Activated T-helper 2 cell treated with anti-CD3 and anti-CD28 coated beads, Interferon-gamma antibody, Interleukin-2, Interleukin-4, amounts not matched to agents 10 μg/mL and 5 μg/mL and 100 μg/mL, durations not matched to agents 14 hours and 24 hours and 36 hours (primary cell): Measurements from ENCODE around the gene TXNDC2. TPM values are rescaled to one million over a fixed set of nuclear protein-coding genes. Genes with fewer than 3 reads are reported as not detected.
"Not testable (repeated sequence)": the region's sequence is repeated elsewhere in the genome, so short reads cannot be mapped to it uniquely, and the experiment has no call there.

Experiments
- DNase-seq: peaks from one replicate; pipeline ENCODE4 v3.0.0; 2021; ENCODE audit warnings: low spot score
- H3K27ac Mint-ChIP-seq: one replicate; pipeline ENCODE4 v1.8.0; 2021; ENCODE audit warnings: mixed read lengths
- H3K27me3 Mint-ChIP-seq: one replicate; pipeline ENCODE4 v1.8.0; 2021; ENCODE audit warnings: low read depth, mixed read lengths
- H3K36me3 Mint-ChIP-seq: one replicate; pipeline ENCODE4 v1.8.0; 2021; ENCODE audit warnings: low read depth, mixed read lengths
- H3K4me1 Mint-ChIP-seq: one replicate; pipeline ENCODE4 v1.8.0; 2021; ENCODE audit warnings: low read depth, mixed read lengths
- H3K4me3 Mint-ChIP-seq: one replicate; pipeline ENCODE4 v1.8.0; 2021; ENCODE audit warnings: low read depth, mild to moderate bottlenecking, moderate library complexity, mixed read lengths
- H3K9me3 Mint-ChIP-seq: one replicate; pipeline ENCODE4 v1.8.0; 2021; ENCODE audit warnings: mixed read lengths
- intact Hi-C: fragments of 100-400 bp; cut with micrococcal nuclease; formaldehyde crosslinking; loops from one replicate; pipeline ENCODE4 v1.15.1; 2023
- total RNA-seq: library from RNA; stranded (reverse); gene quantifications from 2 replicates; pipeline ENCODE4 v1.2.3, GENCODE V29; 2022

TXNDC2 gene
- total RNA-seq, 1 donor from 2014 or later = 0.39 TPM

- Mint-ChIP-seq H3K27me3 (no peaks in the 10 kb centered on the region), H3K4me3 (peak overlapping the region; percentile 9), H3K9me3 (no peaks in the 10 kb centered on the region), H3K36me3 (no peaks in the 10 kb centered on the region), H3K4me1 (peaks cover 25% of the 10 kb centered on the region), H3K27ac (peak overlapping the region; percentile 81)
- intact Hi-C loops = loop anchor here (1.0 to 10.0 kb wide), 4 partner anchors 15 to 648 kb away; partner anchors contain the start of gene NAPG
- peak; percentile 28 for DNase-seq
Observed at GRCh38 chr18:9876867-9877654, 8.7 kb upstream of the TXNDC2 start.

GRCh38 chr18:9877655-9878014 is 8.1 kb upstream of the TXNDC2 start:
- Mint-ChIP-seq H3K36me3 (no peaks in the 10 kb centered on the region), H3K4me1 (peaks cover 25% of the 10 kb centered on the region), H3K27me3 (no peaks in the 10 kb centered on the region), H3K4me3 (no peak overlapping the region), H3K27ac (peak overlapping the region; percentile 81), H3K9me3 (no peaks in the 10 kb centered on the region)
- DNase-seq = no peak
- intact Hi-C loops = loop anchor here (1.0 to 10.0 kb wide), 4 partner anchors 15 to 647 kb away; partner anchors contain the start of gene NAPG

GRCh38 chr18:9878095-9878494 is 7.7 kb upstream of the TXNDC2 start:
- H3K9me3 Mint-ChIP-seq = no peaks in the 10 kb centered on the region
- no peak overlapping the region for H3K27ac Mint-ChIP-seq
- H3K4me3 Mint-ChIP-seq = no peak overlapping the region
- H3K36me3 Mint-ChIP-seq = no peaks in the 10 kb centered on the region
- intact Hi-C loops = loop anchor here (10.0 kb wide), 1 partner anchor 647 kb away; the partner anchor contains the start of gene NAPG
- no peaks in the 10 kb centered on the region for H3K27me3 Mint-ChIP-seq
- no peak for DNase-seq
- peaks cover 25% of the 10 kb centered on the region for H3K4me1 Mint-ChIP-seq

GRCh38 chr18:9878783-9879242 is 7.0 kb upstream of the TXNDC2 start:
- Mint-ChIP-seq H3K36me3 (no peaks in the 10 kb centered on the region), H3K27ac (no peak overlapping the region), H3K4me1 (peaks cover 25% of the 10 kb centered on the region), H3K9me3 (no peaks in the 10 kb centered on the region), H3K4me3 (no peak overlapping the region), H3K27me3 (no peaks in the 10 kb centered on the region)
- intact Hi-C loops = loop anchor here (10.0 kb wide), 1 partner anchor 646 kb away; the partner anchor contains the start of gene NAPG
- DNase-seq = no peak

GRCh38 chr18:9884090-9884489 is 1.7 kb upstream of the TXNDC2 start:
- H3K27ac Mint-ChIP-seq = no peak overlapping the region

GRCh38 chr18:9884532-9885140 is 1.1 kb upstream of the TXNDC2 start:
- no peak for DNase-seq
- Mint-ChIP-seq H3K36me3 (no peaks in the 10 kb centered on the region), H3K27me3 (no peaks in the 10 kb centered on the region), H3K4me1 (peaks cover 13% of the 10 kb centered on the region), H3K4me3 (no peak overlapping the region), H3K9me3 (peaks cover 3% of the 10 kb centered on the region), H3K27ac (no peak overlapping the region)
- intact Hi-C loops = no loop called here

More at GRCh38 chr18:9884090-9884489, 1.7 kb upstream of the TXNDC2 start:
- H3K9me3 Mint-ChIP-seq = peaks cover 3% of the 10 kb centered on the region
- no peaks in the 10 kb centered on the region for H3K36me3 Mint-ChIP-seq
- no peak overlapping the region for H3K4me3 Mint-ChIP-seq
- peaks cover 13% of the 10 kb centered on the region for H3K4me1 Mint-ChIP-seq
- no peak for DNase-seq
- intact Hi-C loops = no loop called here
- H3K27me3 Mint-ChIP-seq = no peaks in the 10 kb centered on the region

GRCh38 chr18:9886005-9886348 is 204 bp downstream of the TXNDC2 start:
- Mint-ChIP-seq H3K9me3 (peaks cover 3% of the 10 kb centered on the region), H3K36me3 (no peaks in the 10 kb centered on the region), H3K4me1 (peaks cover 12% of the 10 kb centered on the region), H3K27ac (peak overlapping the region; percentile 80), H3K27me3 (no peaks in the 10 kb centered on the region), H3K4me3 (no peak overlapping the region)
- DNase-seq = no peak
- intact Hi-C loops = no loop called here

GRCh38 chr18:9887992-9888391 is 2.2 kb downstream of the TXNDC2 start:
- intact Hi-C loops = no loop called here
- Mint-ChIP-seq H3K27ac (no peak overlapping the region), H3K4me3 (no peak overlapping the region), H3K9me3 (peaks cover 3% of the 10 kb centered on the region), H3K4me1 (peaks cover 12% of the 10 kb centered on the region), H3K36me3 (no peaks in the 10 kb centered on the region), H3K27me3 (no peaks in the 10 kb centered on the region)
- no peak for DNase-seq

- no peaks in the 10 kb centered on the region for H3K36me3 Mint-ChIP-seq
- H3K4me1 Mint-ChIP-seq = peaks cover 17% of the 10 kb centered on the region
- no peak for DNase-seq
- peaks cover 3% of the 10 kb centered on the region for H3K9me3 Mint-ChIP-seq
- no peak overlapping the region for H3K4me3 Mint-ChIP-seq
- intact Hi-C loops = no loop called here
- no peak overlapping the region for H3K27ac Mint-ChIP-seq
- H3K27me3 Mint-ChIP-seq = no peaks in the 10 kb centered on the region
Observed at GRCh38 chr18:9890196-9890595, 4.4 kb downstream of the TXNDC2 start.

- DNase-seq = no peak
- no peaks in the 10 kb centered on the region for H3K36me3 Mint-ChIP-seq
- intact Hi-C loops = no loop called here
- H3K4me1 Mint-ChIP-seq = peaks cover 15% of the 10 kb centered on the region
- no peak overlapping the region for H3K27ac Mint-ChIP-seq
- H3K4me3 Mint-ChIP-seq = no peak overlapping the region
- H3K9me3 Mint-ChIP-seq = peaks cover 2% of the 10 kb centered on the region
- no peaks in the 10 kb centered on the region for H3K27me3 Mint-ChIP-seq
Observed at GRCh38 chr18:9890957-9891356, 5.2 kb downstream of the TXNDC2 start.

- intact Hi-C loops, H3K27me3 Mint-ChIP-seq, H3K4me3 Mint-ChIP-seq, H3K36me3 Mint-ChIP-seq, H3K9me3 Mint-ChIP-seq, H3K27ac Mint-ChIP-seq, DNase-seq: not testable (repeated sequence)
- H3K4me1 Mint-ChIP-seq = peaks cover 12% of the 10 kb centered on the region
Observed at GRCh38 chr18:9891515-9891914, 5.7 kb downstream of the TXNDC2 start.

GRCh38 chr18:9894454-9895068 is 8.8 kb downstream of the TXNDC2 start:
- intact Hi-C loops = loop anchor here (5.0 kb wide), 1 partner anchor 32 kb away; no protein-coding TSS in a partner anchor
- H3K27ac Mint-ChIP-seq = no peak overlapping the region
- no peaks in the 10 kb centered on the region for H3K27me3 Mint-ChIP-seq
- H3K36me3 Mint-ChIP-seq = no peaks in the 10 kb centered on the region
- no peak overlapping the region for H3K4me3 Mint-ChIP-seq
- no peaks in the 10 kb centered on the region for H3K9me3 Mint-ChIP-seq
- no peak for DNase-seq
- peaks cover 28% of the 10 kb centered on the region for H3K4me1 Mint-ChIP-seq

GRCh38 chr18:9897129-9897528 is 11.4 kb downstream of the TXNDC2 start:
- intact Hi-C loops = loop anchor here (5.0 kb wide), 1 partner anchor 35 kb away; no protein-coding TSS in a partner anchor
- H3K27me3 Mint-ChIP-seq = no peaks in the 10 kb centered on the region
- no peak overlapping the region for H3K4me3 Mint-ChIP-seq

More at GRCh38 chr18:9897129-9897528, 11.4 kb downstream of the TXNDC2 start:
- Mint-ChIP-seq H3K4me1 (peaks cover 32% of the 10 kb centered on the region), H3K9me3 (no peaks in the 10 kb centered on the region), H3K36me3 (no peaks in the 10 kb centered on the region), H3K27ac (no peak overlapping the region)
- no peak for DNase-seq
